SK-N-MC (cell line): ENCODE data around the gene RAPGEF2.

ENCODE experiments used
- EZH2 ChIP-seq: fragments of 200-600 bp; sonication (generic); IDR thresholded peaks from one replicate; pipeline ENCODE4 v1.6.1; 2017; ENCODE audit warnings: antibody characterized with exemption
- FOXP2 ChIP-seq: optimal IDR thresholded peaks from 2 replicates; pipeline ENCODE3; 2011; ENCODE audit warnings: mild to moderate bottlenecking, moderate library complexity; ENCODE audit not compliant: insufficient read depth; ENCODE audit errors: extremely low read length, control extremely low read depth
- POLR2AphosphoS5 ChIP-seq: IDR thresholded peaks from 2 replicates; pipeline ENCODE4 v1.6.1; 2012; ENCODE audit warnings: mild to moderate bottlenecking, low read depth, low read length, borderline replicate concordance

DNA sequence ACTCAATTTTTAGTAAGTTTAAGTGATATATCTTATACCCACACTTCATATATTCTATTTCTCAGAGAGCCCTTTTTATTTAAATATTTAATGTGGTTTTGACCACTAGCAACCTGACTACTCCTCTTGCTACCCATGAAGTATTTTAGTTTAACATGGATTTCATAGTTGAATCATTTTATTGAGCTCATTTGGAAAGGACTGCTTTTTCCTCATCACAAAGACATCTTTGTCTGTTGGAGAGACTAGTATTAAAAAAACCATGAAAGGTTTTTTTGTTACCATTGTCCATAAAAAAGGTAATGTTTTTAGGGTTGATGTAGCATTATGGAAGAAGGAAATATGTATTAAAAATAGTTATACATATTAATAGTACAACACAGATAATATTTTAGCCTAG is 139.5 kb downstream of the RAPGEF2 start:
- TF ChIP-seq EZH2 (no peak), POLR2AphosphoS5 (no peak), FOXP2 (no peak)
